Endothelial cell of umbilical vein (primary cell): ENCODE results near the gene ATP9B. TPM values are rescaled to one million over a fixed set of nuclear protein-coding genes. Genes with fewer than 3 reads are reported as not detected.

Source experiments
- BruUV-seq: library from RNA; stranded (reverse); fragments of 400-500 nt; replicated peaks from 2 replicates; lab custom pipeline; 2021; lab: Mats Ljungman, UMichigan
- CTCF ChIA-PET: fragments of 300-600, 350-600 bp; sonication (Branson Sonifier 250); formaldehyde crosslinking; loops from one replicate; lab custom pipeline; 2021; ENCODE audit warnings: antibody characterized with exemption, inconsistent platforms; lab: Charles Lee
- POLR2A ChIA-PET: fragments of 300-600, 350-600 bp; sonication (Branson Sonifier 250); formaldehyde crosslinking; loops from one replicate; lab custom pipeline; 2021; ENCODE audit warnings: antibody characterized with exemption, inconsistent platforms; lab: Charles Lee
- DNase-seq: peaks from one replicate; pipeline ENCODE4 v3.0.0-alpha.2; 2011; ENCODE audit warnings: low read depth, low spot score
- FAIRE-seq: peaks from 2 replicates; lab custom pipeline; 2011; peaks lifted over from hg19 to GRCh38; lab: Jason Lieb, UNC
- H2AFZ ChIP-seq: 2 replicates; pipeline ENCODE4 v1.6.0; 2012; ENCODE audit warnings: low read depth, low read length, control low read depth, inconsistent platforms
- H3K27ac ChIP-seq: 2 replicates; pipeline ENCODE4 v1.5.1; 2011; ENCODE audit warnings: low read depth, mild to moderate bottlenecking, control low read depth, low read length, moderate library complexity; ENCODE audit not compliant: insufficient read depth
- H3K27me3 ChIP-seq, 2 experiments: 2 replicates each; pipeline versions ENCODE4 v1.6.0 to v1.6.1; 2011; ENCODE audit warnings: low read length in 2 of 2, mixed read lengths in 1 of 2; ENCODE audit not compliant: control insufficient read depth in 2 of 2, insufficient read depth in 2 of 2
- H3K36me3 ChIP-seq, 2 experiments: 2 replicates in 1 of 2; 3 replicates in 1 of 2; pipeline ENCODE4 v1.5.1; 2011; ENCODE audit warnings: low read length in 2 of 2, mild to moderate bottlenecking in 1 of 2, moderate library complexity in 1 of 2; ENCODE audit not compliant: control insufficient read depth in 2 of 2, insufficient read depth in 2 of 2; ENCODE audit errors: extremely low read depth in 1 of 2
- H3K4me1 ChIP-seq: 3 replicates; pipeline ENCODE4 v1.5.1; 2011; ENCODE audit warnings: mild to moderate bottlenecking, low read length; ENCODE audit not compliant: control insufficient read depth, insufficient read depth; ENCODE audit errors: extremely low read depth
- H3K4me2 ChIP-seq: 2 replicates; pipeline ENCODE4 v1.6.1; 2011; ENCODE audit warnings: low read length, control low read depth, mixed read lengths; ENCODE audit not compliant: insufficient read depth
- H3K4me3 ChIP-seq, 3 experiments: fragments of 200-600 bp in 1 of 3; sonication (generic), shearing (Covaris generic) in 1 of 3; replicated peaks in 1 of 3; 2 replicates each; pipeline ENCODE4 v1.5.1; 2011 to 2016; ENCODE audit warnings: control low read depth in 3 of 3, low read length in 3 of 3, mild to moderate bottlenecking in 2 of 3, inconsistent platforms in 1 of 3, low read depth in 1 of 3, moderate library complexity in 1 of 3; ENCODE audit not compliant: insufficient read depth in 1 of 3
- H3K79me2 ChIP-seq: 2 replicates; pipeline ENCODE4 v1.6.0; 2012; ENCODE audit warnings: low read length, inconsistent platforms; ENCODE audit not compliant: control insufficient read depth, insufficient read depth
- H3K9ac ChIP-seq: replicated peaks from 2 replicates; pipeline ENCODE3; 2011; ENCODE audit warnings: low read length, control low read depth; ENCODE audit not compliant: insufficient read depth; ENCODE audit errors: extremely low read depth
- H3K9me1 ChIP-seq: replicated peaks from 3 replicates; pipeline ENCODE4 v1.6.0; 2011; ENCODE audit warnings: mild to moderate bottlenecking, low read length; ENCODE audit not compliant: control insufficient read depth, insufficient read depth; ENCODE audit errors: extremely low read depth
- H3K9me3 ChIP-seq: replicated peaks from 2 replicates; pipeline ENCODE4 v1.5.1; 2012; ENCODE audit warnings: low read length, inconsistent platforms; ENCODE audit not compliant: control insufficient read depth, insufficient read depth
- H4K20me1 ChIP-seq: replicated peaks from 2 replicates; pipeline ENCODE3; 2011; ENCODE audit warnings: mild to moderate bottlenecking, low read length; ENCODE audit not compliant: control insufficient read depth, insufficient read depth; ENCODE audit errors: extremely low read depth
- CTCF ChIP-seq, 2 donors: IDR thresholded peaks; 1 replicate in 1 of 2; 2 replicates in 1 of 2; pipeline ENCODE4 v1.5.1; 2011; ENCODE audit warnings: low read length in 2 of 2, mild to moderate bottlenecking in 2 of 2, moderate library complexity in 2 of 2, control low read depth in 1 of 2, inconsistent platforms in 1 of 2, low read depth in 1 of 2; ENCODE audit not compliant: insufficient read depth in 1 of 2; ENCODE audit errors: extremely low read depth in 1 of 2
- EZH2 ChIP-seq: IDR thresholded peaks from 2 replicates; pipeline ENCODE4 v1.6.1; 2012; ENCODE audit warnings: borderline replicate concordance, low read depth, mild to moderate bottlenecking, moderate library complexity, low read length, inconsistent platforms; ENCODE audit not compliant: severe bottlenecking
- FOS ChIP-seq: IDR thresholded peaks from 2 replicates; pipeline ENCODE4 v1.6.1; 2011; ENCODE audit warnings: mild to moderate bottlenecking, low read length, moderate library complexity, borderline replicate concordance; ENCODE audit not compliant: insufficient read depth
- GATA2 ChIP-seq: IDR thresholded peaks from 2 replicates; pipeline ENCODE4 v1.7.0; 2011; ENCODE audit warnings: low read depth, mild to moderate bottlenecking, moderate library complexity, mixed read lengths, low read length; ENCODE audit not compliant: insufficient read length, insufficient read depth
- JUN ChIP-seq: IDR thresholded peaks from 2 replicates; pipeline ENCODE4 v1.6.1; 2011; ENCODE audit warnings: borderline replicate concordance, low read depth; ENCODE audit not compliant: insufficient read length, insufficient read depth
- MYC ChIP-seq: IDR thresholded peaks from one replicate; pipeline ENCODE4 v1.6.1; 2011; ENCODE audit warnings: mild to moderate bottlenecking, low read depth, low read length
- POLR2A ChIP-seq: IDR thresholded peaks from 2 replicates; pipeline ENCODE4 v1.6.1; 2012; ENCODE audit warnings: low read depth, mild to moderate bottlenecking, control low read depth, low read length
- POLR2AphosphoS5 ChIP-seq: IDR thresholded peaks from 2 replicates; pipeline ENCODE4 v1.6.1; 2012; ENCODE audit warnings: low read depth, mild to moderate bottlenecking, control low read depth, low read length, moderate library complexity; ENCODE audit not compliant: insufficient read depth
- dilution Hi-C: fragments of 300-500 bp; cut with MboI; formaldehyde crosslinking; loops from one replicate; pipeline ENCODE4 v1.15.0; 2019; ENCODE audit warnings: low sequenced_read_pairs; ENCODE audit not compliant: extremely low pct_ligation_motif_present
- intact Hi-C: fragments of 100-400 bp; cut with micrococcal nuclease; formaldehyde crosslinking; loops from one replicate; pipeline ENCODE4 v1.10.0; 2022
- polyA plus RNA-seq, 4 experiments: library from polyadenylated mRNA; depleted of rRNA in 3 of 4; stranded (reverse) in 3 of 4; unstranded in 1 of 4; fragments of >200 nt; gene quantifications; 2 replicates each; pipeline versions ENCODE4 v1.2.1 to v1.2.3, GENCODE V29; 2011 to 2012; ENCODE audit warnings: missing spikeins in 1 of 4
- total RNA-seq: library from RNA; stranded (reverse); gene quantifications from 2 replicates; pipeline ENCODE4 v1.2.3, GENCODE V29; 2021
- TF ChIP-seq, protein P1 (sequence below): IDR thresholded peaks from 2 replicates; pipeline ENCODE4 v1.6.1; 2011; ENCODE audit not compliant: insufficient read depth, insufficient read length

The ATP9B gene
- total and polyA plus RNA-seq, 2 donors (not counting 3 experiments of a cell fraction or from before 2014, with no cell fraction given): 14.6 to 18.2 TPM

- Histone ChIP-seq H3K9me1 (no peaks in the 10 kb centered on the region), H3K79me2 (no peaks in the 10 kb centered on the region), H4K20me1 (no peaks in the 10 kb centered on the region), H3K27me3 (no peaks in the 10 kb centered on the region), H3K4me2 (no peak overlapping the region), H3K4me1 (peaks cover 9% of the 10 kb centered on the region), H3K27ac (no peak overlapping the region), H2AFZ (no peak overlapping the region), H3K9ac (no peak overlapping the region), H3K4me3 (no peak overlapping the region), H3K36me3 (no peaks in the 10 kb centered on the region), H3K9me3 (no peaks in the 10 kb centered on the region)
- TF ChIP-seq, protein P1, sequence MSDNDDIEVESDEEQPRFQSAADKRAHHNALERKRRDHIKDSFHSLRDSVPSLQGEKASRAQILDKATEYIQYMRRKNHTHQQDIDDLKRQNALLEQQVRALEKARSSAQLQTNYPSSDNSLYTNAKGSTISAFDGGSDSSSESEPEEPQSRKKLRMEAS: no peak
- TF ChIP-seq MYC (no peak), JUN (no peak), FOS (no peak), GATA2 (no peak), CTCF (IDR thresholded peaks at IDR 0.05; ENCODE audit: extremely low read depth in 1 of 2, insufficient read depth in 1 of 2, low read depth in 1 of 2, low read length in 2 of 2) (no peak), POLR2A (no peak), POLR2AphosphoS5 (no peak), EZH2 (no peak)
- DNase-seq (no peak), FAIRE-seq (no peak)
- intact Hi-C loops (no loop called here), dilution Hi-C loops (no loop called here)
- ChIA-PET CTCF (no interaction called here), POLR2A (no interaction called here)
- BruUV-seq: no TSS peak
Observed at GRCh38 chr18:79372991-79373390, 303.8 kb downstream of the ATP9B start.
